ACC112 (cell line): ENCODE measurements around the gene TMEM150A.
"Not testable (repeated sequence)": the region's sequence is repeated elsewhere in the genome, so short reads cannot be mapped to it uniquely, and the experiment has no call there.

Experiments
- H2AFZ ChIP-seq: fragments of 200-600 bp; sonication (generic); one replicate; pipeline ENCODE4 v1.6.0; 2017; ENCODE audit warnings: antibody characterized with exemption, low read length; ENCODE audit not compliant: unreplicated experiment
- H3K27ac ChIP-seq: fragments of 200-600 bp; sonication (generic); 2 replicates; pipeline ENCODE4 v1.5.1; 2014; ENCODE audit warnings: low read depth, mild to moderate bottlenecking, antibody characterized with exemption, low read length, moderate library complexity
- H3K27me3 ChIP-seq: fragments of 200-600 bp; sonication (generic); 2 replicates; pipeline ENCODE4 v1.6.1; 2014; ENCODE audit warnings: mild to moderate bottlenecking, antibody characterized with exemption, low read length, moderate library complexity, mixed read lengths; ENCODE audit not compliant: insufficient read depth
- H3K36me3 ChIP-seq: fragments of 200-600 bp; sonication (generic); 2 replicates; pipeline ENCODE4 v1.6.1; 2016; ENCODE audit warnings: mild to moderate bottlenecking, antibody characterized with exemption, low read length, moderate library complexity, mixed read lengths; ENCODE audit not compliant: insufficient read depth
- H3K4me1 ChIP-seq: fragments of 200-600 bp; sonication (generic); one replicate; pipeline ENCODE4 v1.6.1; 2016; ENCODE audit warnings: low read length, mixed read lengths; ENCODE audit not compliant: insufficient read depth, unreplicated experiment, control insufficient read depth
- H3K4me3 ChIP-seq: fragments of 200-600 bp; sonication (generic); 2 replicates; pipeline ENCODE4 v1.5.1; 2014; ENCODE audit warnings: mild to moderate bottlenecking, low read depth, low read length
- H3K79me2 ChIP-seq: fragments of 200-600 bp; sonication (generic); one replicate; pipeline ENCODE4 v1.6.0; 2016; ENCODE audit warnings: low read length; ENCODE audit not compliant: control insufficient read depth, unreplicated experiment, insufficient read depth

The TMEM150A gene

GRCh38 chr2:85600235-85600575 is 2.3 kb downstream of the TMEM150A start:
- Histone ChIP-seq H3K4me1 (peaks cover 27% of the 10 kb centered on the region), H3K79me2 (peaks cover 30% of the 10 kb centered on the region), H2AFZ (no peak overlapping the region)

DNA sequence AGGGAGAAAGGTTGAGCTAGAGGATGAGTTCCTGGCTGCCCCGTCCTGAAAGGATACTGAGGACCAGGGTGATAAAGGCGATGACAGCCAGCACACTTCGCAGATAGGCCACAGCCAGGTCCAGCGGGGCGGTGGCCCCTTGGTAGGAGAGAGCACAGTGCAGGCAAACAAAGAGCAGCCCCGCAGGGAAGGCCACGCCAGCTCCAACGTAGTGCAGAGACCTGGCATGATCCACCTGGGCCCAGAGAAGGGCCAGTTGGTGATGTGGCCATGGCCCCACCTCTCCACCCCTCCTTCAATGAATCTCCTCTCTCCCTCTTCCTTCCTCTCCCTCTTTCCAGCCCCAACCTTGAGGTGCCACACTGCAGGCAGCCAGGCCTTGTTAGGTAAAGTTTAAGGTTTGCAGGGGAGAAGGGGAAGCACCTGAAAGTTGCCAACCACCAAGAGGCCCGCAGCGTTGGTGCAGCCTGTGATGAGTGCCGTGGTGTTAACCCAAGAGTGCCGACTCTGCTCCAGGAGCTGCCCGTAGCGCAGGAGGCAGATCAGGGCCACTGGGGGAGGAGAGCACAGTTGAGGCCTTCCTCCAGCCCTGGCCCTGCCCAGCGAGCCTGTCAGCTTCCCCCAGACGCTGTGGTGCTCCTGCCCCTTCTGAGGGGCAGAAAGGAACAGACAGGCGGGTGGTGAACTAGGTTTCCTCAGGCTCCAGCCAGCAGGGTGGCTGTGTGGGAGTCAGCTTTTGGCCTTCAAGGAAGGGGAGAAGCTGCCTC is 2.8 kb downstream of the TMEM150A start:
- H3K79me2 ChIP-seq, result peaks cover 32% of the 10 kb centered on the region
- no peaks in the 10 kb centered on the region for H3K27me3 ChIP-seq
- no peaks in the 10 kb centered on the region for H3K36me3 ChIP-seq
- peaks cover 24% of the 10 kb centered on the region for H3K4me1 ChIP-seq
- no peak overlapping the region for H2AFZ ChIP-seq
- no peak overlapping the region for H3K4me3 ChIP-seq
- H3K27ac ChIP-seq, result no peak overlapping the region

More at GRCh38 chr2:85600235-85600575, 2.3 kb downstream of the TMEM150A start:
- Histone ChIP-seq H3K4me3 (no peak overlapping the region), H3K27ac (no peak overlapping the region), H3K36me3 (no peaks in the 10 kb centered on the region), H3K27me3 (no peaks in the 10 kb centered on the region)

- H3K27me3 ChIP-seq, result no peaks in the 10 kb centered on the region
- H3K79me2 ChIP-seq, result peaks cover 32% of the 10 kb centered on the region
- no peak overlapping the region for H3K4me3 ChIP-seq
- H3K4me1 ChIP-seq, result peaks cover 24% of the 10 kb centered on the region
- H3K36me3 ChIP-seq, result no peaks in the 10 kb centered on the region
- no peak overlapping the region for H2AFZ ChIP-seq
- no peak overlapping the region for H3K27ac ChIP-seq
Observed at GRCh38 chr2:85598594-85599340, 3.7 kb downstream of the TMEM150A start.

DNA sequence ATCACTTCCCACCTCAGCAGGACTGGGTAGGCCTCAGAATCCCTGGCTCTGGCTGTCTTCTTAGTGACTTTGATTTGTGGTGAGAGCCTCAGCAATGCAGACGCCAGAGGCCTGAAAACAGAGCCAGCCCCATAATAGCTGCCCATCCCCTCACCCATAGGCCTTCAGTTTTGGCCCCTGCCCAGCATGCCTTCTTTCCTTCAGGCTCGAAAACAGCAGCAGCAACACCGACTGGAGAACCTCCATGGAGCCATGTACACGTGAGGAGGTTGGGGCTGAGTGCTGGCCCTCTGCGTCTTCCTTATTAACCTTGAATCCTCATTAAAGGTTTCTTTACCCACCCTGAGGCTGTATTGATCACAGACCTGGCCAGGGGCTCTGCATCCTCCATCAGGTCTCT is 5.3 kb downstream of the TMEM150A start:
- H3K79me2 ChIP-seq, result peaks cover 31% of the 10 kb centered on the region
- H2AFZ ChIP-seq, result no peak overlapping the region
- peak overlapping the region; percentile 98; the same call in 1 of the 2 replicates for H3K4me3 ChIP-seq
- no peak overlapping the region for H3K27ac ChIP-seq
- no peaks in the 10 kb centered on the region for H3K27me3 ChIP-seq
- no peaks in the 10 kb centered on the region for H3K36me3 ChIP-seq
- H3K4me1 ChIP-seq, result peaks cover 23% of the 10 kb centered on the region

DNA sequence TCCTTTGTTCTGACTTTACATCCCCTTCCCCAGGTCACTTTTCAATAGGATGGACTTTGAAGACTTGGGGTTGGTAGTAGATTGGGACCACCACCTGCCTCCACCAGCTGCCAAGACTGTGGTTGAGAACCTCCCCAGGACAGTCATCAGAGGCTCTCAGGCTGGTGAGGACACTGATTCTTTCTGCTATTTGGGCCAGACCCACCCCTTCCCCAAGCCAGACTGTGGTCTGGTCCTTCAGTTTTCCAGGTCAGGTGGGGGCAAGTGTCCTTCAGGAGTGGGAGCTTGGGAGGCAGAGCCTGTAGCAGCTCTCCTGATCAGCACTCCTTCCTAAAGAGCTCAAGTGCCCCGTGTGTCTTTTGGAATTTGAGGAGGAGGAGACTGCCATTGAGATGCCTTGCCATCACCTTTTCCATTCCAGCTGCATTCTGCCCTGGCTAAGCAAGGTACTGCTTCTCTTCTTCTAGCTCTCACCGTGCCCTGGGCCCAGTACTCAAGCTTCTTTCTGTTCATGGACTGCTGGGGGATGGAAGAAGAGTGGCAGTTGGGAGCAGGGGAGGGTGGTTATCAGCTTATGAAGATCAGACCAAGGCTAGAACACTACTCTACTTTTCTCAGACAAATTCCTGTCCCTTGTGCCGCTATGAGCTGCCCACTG is 5.9 kb downstream of the TMEM150A start:
- H3K27me3 ChIP-seq, result no peaks in the 10 kb centered on the region
- H3K27ac ChIP-seq, result 0 out of 2 replicates have a peak overlapping the region, but pooled peaks have one; percentile 53
- H2AFZ ChIP-seq, result no peak overlapping the region
- H3K79me2 ChIP-seq, result peaks cover 33% of the 10 kb centered on the region
- H3K4me3 ChIP-seq, result peak overlapping the region; percentile 98
- H3K4me1 ChIP-seq, result peaks cover 21% of the 10 kb centered on the region
- no peaks in the 10 kb centered on the region for H3K36me3 ChIP-seq

- Histone ChIP-seq H3K27me3 (no peaks in the 10 kb centered on the region), H3K4me1 (peaks cover 22% of the 10 kb centered on the region), H3K79me2 (peaks cover 32% of the 10 kb centered on the region), H3K36me3 (no peaks in the 10 kb centered on the region), H3K27ac (peak overlapping the region; percentile 53), H2AFZ (peak overlapping the region; percentile 61), H3K4me3 (peak overlapping the region; percentile 98)
Observed at GRCh38 chr2:85596026-85596333, 6.5 kb downstream of the TMEM150A start.

DNA sequence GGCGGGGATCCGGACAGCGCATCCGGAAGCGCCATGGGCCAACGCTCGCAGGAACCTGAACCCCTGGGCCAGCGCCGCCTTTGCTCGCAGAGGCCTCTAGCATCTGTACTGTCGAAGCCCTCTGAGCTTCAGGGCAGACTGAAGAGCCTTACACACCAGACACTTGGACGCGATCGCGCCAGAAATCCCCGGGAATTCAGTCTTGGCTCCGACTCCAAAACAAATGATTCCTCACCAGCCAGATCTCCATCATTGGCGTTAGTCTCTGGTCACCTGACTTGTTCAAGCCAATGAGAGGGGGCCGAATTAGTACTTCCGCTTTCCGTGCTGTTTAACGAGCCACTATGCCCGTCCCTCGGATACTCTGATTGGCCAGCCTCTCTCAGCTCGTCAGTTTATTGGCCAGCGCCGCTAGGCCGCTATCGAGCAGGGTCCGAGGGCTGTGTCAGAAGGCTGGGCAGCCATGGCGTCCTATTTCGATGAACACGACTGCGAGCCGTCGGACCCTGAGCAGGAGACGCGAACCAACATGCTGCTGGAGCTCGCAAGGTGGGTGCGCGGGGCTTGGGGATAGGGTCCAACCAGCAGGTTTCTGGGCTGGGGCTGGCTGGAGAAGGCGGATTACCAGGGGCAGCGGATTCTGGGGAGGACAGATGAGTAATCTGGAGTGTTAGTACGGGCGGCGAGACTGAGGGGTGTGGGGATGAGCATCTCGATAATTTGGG is 7.0 kb downstream of the TMEM150A start, which contains the start of gene RNF181:
Gene RNF181 (plus strand): TSS at position 445 of the 725 bp plus-strand sequence. CDS start 19 bp downstream, at position 464.
- Histone ChIP-seq H3K79me2 (peaks cover 32% of the 10 kb centered on the region), H3K4me1 (peaks cover 27% of the 10 kb centered on the region), H3K36me3 (no peaks in the 10 kb centered on the region), H2AFZ (peak within 1 kb of the TSS; percentile 80), H3K27ac (peak within 1 kb of the TSS; percentile 81), H3K27me3 (no peaks in the 10 kb centered on the region), H3K4me3 (peak within 1 kb of the TSS; percentile 98)

- peaks cover 32% of the 10 kb centered on the region for H3K79me2 ChIP-seq
- H3K27me3 ChIP-seq, result no peaks in the 10 kb centered on the region
- H3K4me3 ChIP-seq, result peak overlapping the region; percentile 98
- no peaks in the 10 kb centered on the region for H3K36me3 ChIP-seq
- H3K4me1 ChIP-seq, result peaks cover 33% of the 10 kb centered on the region
- H3K27ac ChIP-seq, result peak overlapping the region; percentile 81
- H2AFZ ChIP-seq, result peak overlapping the region; percentile 80
Observed at GRCh38 chr2:85594715-85595300, 7.7 kb downstream of the TMEM150A start.

DNA sequence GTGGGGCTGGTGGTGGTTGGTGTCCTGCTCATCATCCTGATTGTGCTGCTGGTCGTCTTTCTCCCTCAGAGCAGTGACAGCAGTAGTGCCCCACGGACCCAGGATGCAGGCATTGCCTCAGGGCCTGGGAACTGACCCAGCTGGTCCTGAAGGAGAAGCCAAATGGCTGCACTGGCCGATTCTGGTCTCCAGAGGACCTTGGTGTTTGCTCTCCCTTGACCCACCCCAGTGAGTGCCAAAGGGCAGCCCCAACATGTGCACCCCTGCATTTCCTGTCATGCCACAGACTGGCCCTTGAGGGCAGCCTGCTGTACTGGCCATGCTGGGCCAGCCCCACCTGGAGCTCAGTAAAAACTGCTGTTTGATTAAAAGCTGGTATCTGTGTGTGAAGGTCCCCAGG is 9.5 kb downstream of the TMEM150A start:
- Histone ChIP-seq H3K27me3 (no peaks in the 10 kb centered on the region), H3K36me3 (no peaks in the 10 kb centered on the region), H3K27ac (no peak overlapping the region)

DNA sequence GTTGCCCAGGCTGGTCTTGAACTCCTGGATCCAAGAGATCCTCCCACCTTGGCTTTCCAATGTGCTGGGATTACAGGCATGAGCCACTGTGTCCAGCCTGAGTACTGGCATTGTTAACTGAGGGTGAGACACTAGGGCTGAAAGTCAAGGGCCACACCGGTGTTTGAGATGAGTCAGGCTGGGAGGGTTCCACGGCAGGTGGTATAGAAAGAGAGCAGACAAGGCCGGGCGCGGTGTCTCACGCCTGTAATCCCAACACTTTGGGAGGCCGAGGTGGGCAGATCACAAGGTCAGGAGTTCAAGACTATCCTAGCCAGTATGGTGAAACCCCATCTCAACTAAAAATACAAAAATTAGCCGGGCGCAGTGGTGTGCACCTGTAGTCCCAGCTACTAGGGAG is 10.2 kb downstream of the TMEM150A start:
- Histone ChIP-seq H3K79me2 (peaks cover 34% of the 10 kb centered on the region), H3K4me1 (peaks cover 50% of the 10 kb centered on the region)
- H2AFZ ChIP-seq, H3K27ac ChIP-seq, H3K4me3 ChIP-seq, H3K27me3 ChIP-seq, H3K36me3 ChIP-seq: not testable (repeated sequence)

More for the DNA sequence above, 9.5 kb downstream of the TMEM150A start:
- H2AFZ ChIP-seq, result no peak overlapping the region
- peaks cover 36% of the 10 kb centered on the region for H3K79me2 ChIP-seq
- no peak overlapping the region for H3K4me3 ChIP-seq
- peaks cover 43% of the 10 kb centered on the region for H3K4me1 ChIP-seq
